DOHH2 (cell line): Measurements from ENCODE around the gene LRRN3.
"Not testable (repeated sequence)": the region's sequence is repeated elsewhere in the genome, so short reads cannot be mapped to it uniquely, and the experiment has no call there.

Source experiments
- H3F3A ChIP-seq: fragments of 200-600 bp; sonication (generic), shearing (Covaris generic); 2 replicates; pipeline ENCODE4 v1.6.0; 2016; ENCODE audit warnings: antibody characterized with exemption, mild to moderate bottlenecking; ENCODE audit not compliant: control insufficient read depth, insufficient read depth
- H3K27ac ChIP-seq: fragments of 200-600 bp; sonication (generic); 2 replicates; pipeline ENCODE4 v1.5.1; 2014; ENCODE audit warnings: low read depth, mild to moderate bottlenecking, low read length, moderate library complexity
- H3K27me3 ChIP-seq: fragments of 200-600 bp; sonication (generic); 2 replicates; pipeline ENCODE4 v1.6.1; 2014; ENCODE audit warnings: mild to moderate bottlenecking, low read length, mixed read lengths; ENCODE audit not compliant: control insufficient read depth
- H3K36me3 ChIP-seq: fragments of 200-600 bp; sonication (generic); 2 replicates; pipeline ENCODE4 v1.6.1; 2014; ENCODE audit warnings: mild to moderate bottlenecking, low read length, moderate library complexity, mixed read lengths; ENCODE audit not compliant: control insufficient read depth
- H3K4me1 ChIP-seq: fragments of 200-600 bp; sonication (generic); 2 replicates; pipeline ENCODE4 v1.6.1; 2014; ENCODE audit warnings: mild to moderate bottlenecking, low read length, mixed read lengths; ENCODE audit not compliant: control insufficient read depth
- H3K4me2 ChIP-seq: fragments of 200-600 bp; sonication (generic); 2 replicates; pipeline ENCODE4 v1.6.0; 2014; ENCODE audit warnings: mild to moderate bottlenecking, low read length, moderate library complexity
- H3K4me3 ChIP-seq: fragments of 200-600 bp; sonication (generic); 2 replicates; pipeline ENCODE4 v1.5.1; 2014; ENCODE audit warnings: mild to moderate bottlenecking, low read length, mixed read lengths
- H3K79me2 ChIP-seq: fragments of 200-600 bp; sonication (generic); 2 replicates; pipeline ENCODE4 v1.6.1; 2014; ENCODE audit warnings: mild to moderate bottlenecking, low read length, mixed read lengths; ENCODE audit not compliant: control insufficient read depth
- H3K9me2 ChIP-seq: fragments of 200-600 bp; sonication (generic); replicated peaks from 2 replicates; pipeline ENCODE4 v1.6.1; 2014; ENCODE audit warnings: mild to moderate bottlenecking, low read length, mixed read lengths; ENCODE audit not compliant: control insufficient read depth
- H3K9me3 ChIP-seq: fragments of 200-600 bp; sonication (generic); 2 replicates; pipeline ENCODE4 v1.6.1; 2014; ENCODE audit warnings: antibody characterized with exemption, low read length, mixed read lengths; ENCODE audit not compliant: control insufficient read depth, insufficient read depth
- H4K20me1 ChIP-seq: fragments of 200-600 bp; sonication (generic); 2 replicates; pipeline ENCODE4 v1.6.0; 2014; ENCODE audit warnings: low read depth, mild to moderate bottlenecking, antibody characterized with exemption, low read length, moderate library complexity; ENCODE audit not compliant: control insufficient read depth, insufficient read depth
- EZH2phosphoT487 ChIP-seq: fragments of 200-600 bp; sonication (generic); IDR thresholded peaks from 2 replicates; pipeline ENCODE4 v1.6.1; 2017; ENCODE audit warnings: borderline replicate concordance, mild to moderate bottlenecking, antibody characterized with exemption, low read length, moderate library complexity, mixed read lengths
- TF ChIP-seq, protein P1 (sequence below): fragments of 200-600 bp; sonication (generic); IDR thresholded peaks from one replicate; pipeline ENCODE4 v1.5.1; 2014; ENCODE audit warnings: antibody characterized with exemption, mild to moderate bottlenecking, low read depth, low read length; ENCODE audit not compliant: poor library complexity, severe bottlenecking

Gene LRRN3

DNA sequence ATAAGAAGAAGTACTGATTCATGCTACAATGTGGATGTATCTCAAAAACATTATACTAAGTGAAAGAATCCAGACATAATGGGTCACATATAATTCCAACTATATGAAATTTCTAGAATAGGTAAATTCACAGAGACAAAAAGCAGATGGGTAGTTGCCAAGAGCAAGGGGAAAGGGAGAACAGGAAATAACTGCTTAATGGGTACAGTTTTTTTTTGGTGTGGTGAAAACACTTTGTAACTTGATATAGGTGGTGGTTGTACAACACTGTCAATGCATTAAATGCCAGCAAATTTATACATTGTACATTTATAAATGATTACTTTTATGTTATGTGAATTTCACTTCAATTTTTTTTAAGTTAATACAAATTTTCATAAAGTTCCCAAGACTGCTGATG, 19.4 kb upstream of the LRRN3 start:
- H3K27ac ChIP-seq = no peak overlapping the region
- no peaks in the 10 kb centered on the region for H3K27me3 ChIP-seq
- H3K79me2 ChIP-seq = no peaks in the 10 kb centered on the region
- no peaks in the 10 kb centered on the region for H3K36me3 ChIP-seq
- no peaks in the 10 kb centered on the region for H3K9me3 ChIP-seq
- H3K4me2 ChIP-seq = no peak overlapping the region
- TF ChIP-seq EZH2phosphoT487 = no peak
- TF ChIP-seq, protein P1, sequence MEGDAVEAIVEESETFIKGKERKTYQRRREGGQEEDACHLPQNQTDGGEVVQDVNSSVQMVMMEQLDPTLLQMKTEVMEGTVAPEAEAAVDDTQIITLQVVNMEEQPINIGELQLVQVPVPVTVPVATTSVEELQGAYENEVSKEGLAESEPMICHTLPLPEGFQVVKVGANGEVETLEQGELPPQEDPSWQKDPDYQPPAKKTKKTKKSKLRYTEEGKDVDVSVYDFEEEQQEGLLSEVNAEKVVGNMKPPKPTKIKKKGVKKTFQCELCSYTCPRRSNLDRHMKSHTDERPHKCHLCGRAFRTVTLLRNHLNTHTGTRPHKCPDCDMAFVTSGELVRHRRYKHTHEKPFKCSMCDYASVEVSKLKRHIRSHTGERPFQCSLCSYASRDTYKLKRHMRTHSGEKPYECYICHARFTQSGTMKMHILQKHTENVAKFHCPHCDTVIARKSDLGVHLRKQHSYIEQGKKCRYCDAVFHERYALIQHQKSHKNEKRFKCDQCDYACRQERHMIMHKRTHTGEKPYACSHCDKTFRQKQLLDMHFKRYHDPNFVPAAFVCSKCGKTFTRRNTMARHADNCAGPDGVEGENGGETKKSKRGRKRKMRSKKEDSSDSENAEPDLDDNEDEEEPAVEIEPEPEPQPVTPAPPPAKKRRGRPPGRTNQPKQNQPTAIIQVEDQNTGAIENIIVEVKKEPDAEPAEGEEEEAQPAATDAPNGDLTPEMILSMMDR = no peak
- no peaks in the 10 kb centered on the region for H3F3A ChIP-seq
- H4K20me1 ChIP-seq = no peaks in the 10 kb centered on the region
- no peaks in the 10 kb centered on the region for H3K9me2 ChIP-seq
- no peak overlapping the region for H3K4me3 ChIP-seq
- peaks cover 12% of the 10 kb centered on the region for H3K4me1 ChIP-seq

DNA sequence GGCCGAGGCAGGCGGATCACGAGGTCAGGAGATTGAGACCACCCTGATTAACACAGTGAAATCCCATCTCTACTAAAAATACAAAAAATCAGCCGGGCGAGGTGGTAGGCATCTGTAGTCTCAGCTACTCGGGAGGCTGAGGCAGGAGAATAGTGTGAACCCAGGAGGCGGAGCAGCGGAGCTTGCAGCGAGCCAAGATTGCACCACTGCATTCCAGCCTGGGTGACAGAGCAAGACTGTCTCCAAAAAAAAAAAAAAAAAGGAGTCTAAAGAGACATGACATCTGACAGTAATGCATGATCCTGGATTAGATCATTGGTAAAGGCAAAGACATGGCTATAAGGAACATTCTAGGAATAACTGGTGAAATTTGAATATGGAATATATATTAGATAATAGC, 18.3 kb upstream of the LRRN3 start:
- H3F3A ChIP-seq, H3K9me2 ChIP-seq, H3K4me2 ChIP-seq, H3K79me2 ChIP-seq, H3K36me3 ChIP-seq, H4K20me1 ChIP-seq, H3K4me3 ChIP-seq, H3K9me3 ChIP-seq, H3K27me3 ChIP-seq, H3K27ac ChIP-seq: not testable (repeated sequence)
- H3K4me1 ChIP-seq = peaks cover 12% of the 10 kb centered on the region

DNA sequence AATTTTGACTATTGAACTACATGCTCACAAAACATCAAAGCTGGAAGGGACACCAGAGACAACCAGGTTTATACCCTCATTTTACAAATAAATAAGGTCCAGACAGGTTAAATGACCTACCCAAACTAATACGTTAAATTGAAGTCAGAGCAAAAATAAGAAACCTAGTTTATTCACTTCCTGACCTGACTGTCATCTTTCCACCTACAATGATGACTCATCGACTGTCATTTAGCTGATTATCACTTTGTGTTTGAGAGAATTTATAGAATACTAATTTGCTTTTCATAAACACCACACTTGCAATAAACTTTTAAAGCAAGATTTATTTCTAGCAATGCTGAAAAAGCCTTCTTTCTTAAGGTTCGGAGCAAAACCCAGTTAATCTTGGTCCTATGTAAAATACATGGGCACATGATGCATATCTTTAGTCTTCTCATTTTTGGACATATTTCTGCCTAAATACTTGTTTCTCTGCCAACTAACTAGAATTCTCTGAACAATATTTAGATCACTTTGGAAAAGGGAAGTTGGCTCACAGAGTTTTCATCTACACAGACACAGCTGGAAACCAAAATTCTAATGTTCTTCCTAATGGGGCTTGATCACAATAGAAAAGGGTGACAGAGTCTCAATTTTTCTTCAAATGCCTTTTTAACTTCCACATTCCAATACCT, 16.7 kb upstream of the LRRN3 start:
- Histone ChIP-seq H3K36me3 (no peaks in the 10 kb centered on the region), H3K4me1 (peaks cover 12% of the 10 kb centered on the region), H3K9me2 (no peaks in the 10 kb centered on the region), H4K20me1 (no peaks in the 10 kb centered on the region), H3F3A (no peaks in the 10 kb centered on the region), H3K4me3 (no peak overlapping the region), H3K27me3 (no peaks in the 10 kb centered on the region), H3K79me2 (no peaks in the 10 kb centered on the region), H3K9me3 (no peaks in the 10 kb centered on the region), H3K4me2 (no peak overlapping the region), H3K27ac (no peak overlapping the region)
- TF ChIP-seq, protein P1 = no peak
- TF ChIP-seq EZH2phosphoT487 = no peak

DNA sequence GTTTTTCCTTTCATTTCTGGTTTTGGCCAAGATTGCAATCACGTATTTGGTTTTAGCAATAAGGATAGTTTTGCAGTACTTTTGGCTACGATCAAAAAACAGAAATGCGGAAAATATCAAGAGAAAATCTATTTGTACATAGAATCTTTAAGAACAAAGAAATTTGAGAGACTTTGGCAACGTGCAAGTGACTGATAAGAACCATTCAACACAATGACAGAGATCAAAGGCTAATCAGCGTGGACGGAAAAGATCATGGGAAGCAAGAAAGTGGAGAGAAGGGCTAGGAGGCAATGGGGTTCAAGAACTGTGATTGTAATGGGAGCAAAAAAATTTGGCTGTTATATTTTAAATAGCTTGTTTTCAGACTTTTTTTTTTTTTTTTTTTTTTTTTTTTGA, 16.2 kb upstream of the LRRN3 start:
- Histone ChIP-seq H3K9me2 (no peaks in the 10 kb centered on the region), H3K79me2 (no peaks in the 10 kb centered on the region), H3K27me3 (no peaks in the 10 kb centered on the region), H4K20me1 (no peaks in the 10 kb centered on the region), H3K4me2 (no peak overlapping the region), H3K36me3 (no peaks in the 10 kb centered on the region), H3K4me1 (peaks cover 12% of the 10 kb centered on the region), H3K9me3 (no peaks in the 10 kb centered on the region), H3F3A (no peaks in the 10 kb centered on the region), H3K4me3 (no peak overlapping the region), H3K27ac (no peak overlapping the region)
- TF ChIP-seq, protein P1 = no peak
